GM19240 (cell line): Measurements from ENCODE around the gene LPIN1.

Source experiments
- DNase-seq: peaks from one replicate; pipeline ENCODE4 v3.0.0; 2011; ENCODE audit warnings: low spot score; ENCODE audit not compliant: insufficient read length

The LPIN1 gene

GRCh38 chr2:11762031-11762430 lies 15.6 kb downstream of the LPIN1 start:
- no peak for DNase-seq

DNA sequence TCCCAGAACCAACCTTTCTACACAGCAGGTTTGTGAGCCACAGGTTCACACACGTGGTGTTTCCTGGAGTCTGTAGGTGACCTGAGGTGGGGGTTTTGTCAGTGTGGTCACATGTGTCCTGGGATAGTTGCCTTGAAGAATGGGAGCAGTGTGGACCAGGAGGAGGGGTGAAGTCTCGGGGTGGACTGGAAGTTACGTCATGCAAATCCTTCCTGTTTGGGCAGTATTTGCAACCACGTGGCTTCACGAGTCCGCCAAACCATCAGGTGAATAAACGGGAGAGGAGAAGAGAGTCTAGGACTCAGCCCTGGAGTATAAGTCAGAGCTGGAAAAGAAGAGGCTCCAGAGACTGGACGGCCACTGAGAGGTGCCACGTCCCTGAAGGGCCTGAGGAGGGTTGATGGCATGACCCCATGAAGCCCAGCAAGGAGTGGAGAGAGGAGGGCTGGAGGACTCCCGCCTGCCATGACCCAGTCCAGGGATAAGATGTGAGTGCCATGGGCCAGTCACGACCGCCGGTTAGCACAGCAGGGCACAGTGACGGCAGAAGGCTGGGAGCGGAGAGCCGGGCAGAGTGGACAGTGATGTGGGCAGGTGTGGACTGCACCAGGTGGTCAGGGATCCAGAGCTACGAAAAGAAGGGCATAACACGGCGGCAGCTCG lies 16.5 kb downstream of the LPIN1 start:
- DNase-seq, result no peak

- DNase-seq, result no peak
These were observed 17.9 kb downstream of the LPIN1 start for GRCh38 chr2:11764359-11764758.

DNA sequence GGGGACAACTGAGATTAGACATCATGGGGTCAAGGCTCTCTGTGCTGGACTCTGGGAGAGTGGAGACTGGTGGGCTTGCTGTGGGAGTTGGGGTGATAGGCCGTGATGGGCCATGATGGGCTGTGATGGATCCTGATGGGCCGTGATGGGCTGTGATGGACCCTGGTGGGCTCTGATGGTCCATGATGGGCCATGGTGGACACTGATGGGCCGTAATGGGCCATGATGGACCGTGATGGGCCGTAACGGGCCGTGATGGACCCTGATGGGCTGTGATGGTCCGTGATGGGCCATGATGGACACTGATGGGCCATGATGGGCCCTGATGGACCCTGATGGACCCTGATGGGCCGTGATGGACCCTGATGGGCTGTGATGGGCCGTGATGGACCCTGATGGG lies 18.5 kb downstream of the LPIN1 start:
- DNase-seq, result no peak

DNA sequence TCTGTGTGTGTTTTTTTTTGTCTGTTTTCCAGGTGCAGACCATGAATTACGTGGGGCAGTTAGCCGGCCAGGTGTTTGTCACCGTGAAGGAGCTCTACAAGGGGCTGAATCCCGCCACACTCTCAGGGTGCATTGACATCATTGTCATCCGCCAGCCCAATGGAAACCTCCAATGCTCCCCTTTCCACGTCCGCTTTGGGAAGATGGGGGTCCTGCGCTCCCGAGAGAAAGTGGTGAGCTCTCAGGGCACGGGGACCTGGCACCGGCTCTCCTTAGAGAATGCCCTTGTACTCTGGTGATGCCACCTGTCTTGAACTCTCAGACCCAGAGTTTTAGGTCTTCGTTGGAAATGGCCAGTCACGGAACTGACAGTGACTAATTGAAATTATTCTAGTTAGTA lies 19.1 kb downstream of the LPIN1 start:
- no peak for DNase-seq

DNA sequence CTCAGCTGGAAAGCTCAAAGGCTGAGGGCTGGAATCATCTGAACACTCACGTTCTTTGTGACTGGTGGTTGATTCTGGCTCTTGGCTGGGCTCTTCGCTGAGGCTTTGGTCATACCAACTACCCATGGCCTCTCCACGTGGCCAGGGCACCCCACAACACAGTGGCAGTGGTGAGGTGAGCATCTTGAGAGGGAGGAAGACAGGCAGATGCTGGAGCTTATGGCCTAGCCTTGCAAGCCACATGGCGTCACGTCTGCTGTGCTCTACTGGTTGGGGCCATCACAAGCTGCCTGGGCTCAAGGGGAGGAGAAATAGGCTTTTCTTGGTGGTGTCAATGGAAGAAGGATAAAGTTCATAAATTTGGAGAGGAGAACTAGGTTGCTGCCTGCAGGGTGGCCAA lies 19.6 kb downstream of the LPIN1 start:
- DNase-seq, result no peak

GRCh38 chr2:11767779-11768178 lies 21.3 kb downstream of the LPIN1 start:
- DNase-seq, result no peak

DNA sequence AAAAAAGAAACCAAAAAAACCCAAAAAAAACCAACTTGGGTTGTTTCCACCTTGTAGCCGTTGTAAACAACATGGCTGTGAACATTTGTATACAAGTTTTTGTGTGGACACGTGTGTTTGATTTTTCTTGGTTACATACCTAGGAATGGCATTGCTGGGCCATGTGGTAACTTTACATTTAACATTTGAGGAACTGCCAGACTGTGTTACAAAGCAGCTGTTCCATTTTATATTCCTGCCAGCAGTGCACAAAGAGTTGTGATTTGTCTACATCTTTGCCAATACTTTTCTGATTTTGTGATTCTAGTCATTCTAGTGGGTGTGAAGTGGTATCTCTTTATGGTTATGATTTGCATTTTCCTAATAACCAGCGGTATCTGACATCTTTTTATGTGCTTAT lies 22.5 kb downstream of the LPIN1 start:
- no peak for DNase-seq

GRCh38 chr2:11769516-11769915 lies 23.1 kb downstream of the LPIN1 start:
- DNase-seq, result no peak

DNA sequence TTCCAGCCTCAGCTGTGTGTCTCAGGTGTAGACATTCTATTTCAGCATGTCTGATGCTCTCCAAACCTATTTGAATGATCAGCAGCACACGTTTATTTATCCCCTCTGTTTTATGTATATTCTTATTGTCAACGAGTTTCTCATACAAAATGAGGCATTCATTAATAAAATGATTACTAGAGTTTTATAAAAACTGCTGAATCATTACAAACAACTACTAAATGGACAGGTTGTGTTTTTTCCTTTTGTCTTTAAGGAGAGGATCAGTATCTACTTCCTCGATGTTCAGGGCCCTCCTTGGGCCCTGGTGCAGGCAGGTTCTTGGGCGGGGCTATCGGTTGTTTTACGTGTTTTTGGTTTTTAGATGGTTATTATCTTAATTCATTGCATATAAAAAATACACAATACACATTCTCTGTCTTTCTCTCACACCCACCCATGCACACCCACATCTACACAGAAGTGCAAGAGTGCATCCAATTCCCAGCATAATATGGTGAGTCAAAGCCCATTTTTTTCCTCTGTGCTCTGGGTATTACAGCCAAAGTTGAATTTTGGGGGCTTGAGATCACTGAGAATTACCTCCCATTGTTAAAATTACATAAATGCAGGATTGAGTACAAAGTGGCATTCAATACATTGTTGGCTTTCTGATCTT lies 24.2 kb downstream of the LPIN1 start:
- no peak for DNase-seq

DNA sequence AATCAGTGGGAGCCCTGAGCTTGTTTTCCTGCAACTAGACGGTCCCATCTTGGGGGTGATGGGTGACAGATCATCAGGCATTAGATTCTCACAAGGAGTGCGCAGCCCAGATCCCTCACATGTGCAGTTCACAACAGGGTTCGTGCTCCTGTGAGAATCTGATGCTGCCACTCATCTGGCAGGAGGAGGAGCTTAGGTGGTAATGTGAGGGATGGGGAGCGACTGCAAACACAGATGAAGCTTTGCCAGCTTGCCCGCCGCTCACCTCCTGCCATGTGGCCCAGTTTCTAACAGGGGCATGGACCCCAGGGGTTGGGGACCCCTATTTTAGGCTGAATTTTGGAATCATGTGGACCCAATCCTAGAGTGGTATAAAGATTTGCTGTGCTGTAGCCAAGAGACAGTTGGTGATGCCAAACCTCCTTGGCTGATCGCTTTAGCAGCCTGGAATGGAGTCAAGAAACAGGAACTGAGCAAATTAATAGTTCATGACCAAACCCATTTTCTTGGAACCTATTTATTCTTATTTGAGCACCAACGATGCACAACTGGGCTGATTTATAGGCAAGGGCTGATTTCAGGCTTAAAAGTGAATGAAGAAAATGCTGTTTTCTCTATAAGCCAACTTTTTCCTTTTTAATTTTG lies 25.7 kb downstream of the LPIN1 start:
- no peak for DNase-seq

DNA sequence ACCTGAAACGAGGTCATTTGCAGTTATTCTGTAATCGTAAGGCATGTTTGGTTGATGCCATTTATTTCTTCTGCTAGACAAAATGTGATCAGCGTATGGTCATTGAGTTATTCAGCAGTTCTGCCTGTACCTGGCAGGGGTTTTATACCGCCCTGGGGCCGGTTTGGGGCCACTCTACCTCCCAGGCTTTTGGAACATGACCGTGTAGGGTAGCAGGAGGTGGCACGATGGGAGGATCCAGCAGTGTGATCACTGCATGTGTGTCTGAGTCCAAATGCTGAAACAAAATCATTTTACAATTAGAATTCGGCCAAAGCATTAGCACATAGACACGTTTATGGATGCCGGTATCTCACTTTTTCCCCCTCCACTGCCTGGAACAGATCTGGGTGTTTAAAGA lies 26.7 kb downstream of the LPIN1 start:
- DNase-seq, result no peak

- no peak for DNase-seq
These were observed 27.5 kb downstream of the LPIN1 start for GRCh38 chr2:11773747-11774525.

DNA sequence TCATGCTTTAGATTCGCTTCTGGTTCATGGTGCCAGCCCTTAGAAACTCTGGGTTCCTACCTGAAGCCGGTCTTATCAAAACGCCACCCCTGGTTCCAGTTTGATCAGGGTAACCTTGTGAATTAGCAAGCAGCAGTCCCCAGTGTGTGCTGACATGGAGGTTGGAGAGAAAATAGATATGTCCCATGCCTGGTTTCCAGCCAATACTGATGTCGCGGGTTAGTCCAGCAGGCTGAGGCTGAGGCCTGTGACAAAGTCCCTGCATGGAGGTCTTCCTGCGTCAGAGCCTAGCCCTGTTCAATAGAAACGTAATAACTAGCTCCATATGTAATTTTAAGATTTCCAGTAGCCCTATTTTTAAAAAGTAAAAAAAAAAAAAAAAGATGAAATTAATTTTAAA lies 28.2 kb downstream of the LPIN1 start:
- no peak for DNase-seq

GRCh38 chr2:11775384-11775783 lies 29.0 kb downstream of the LPIN1 start:
- peak; percentile 66 for DNase-seq

DNA sequence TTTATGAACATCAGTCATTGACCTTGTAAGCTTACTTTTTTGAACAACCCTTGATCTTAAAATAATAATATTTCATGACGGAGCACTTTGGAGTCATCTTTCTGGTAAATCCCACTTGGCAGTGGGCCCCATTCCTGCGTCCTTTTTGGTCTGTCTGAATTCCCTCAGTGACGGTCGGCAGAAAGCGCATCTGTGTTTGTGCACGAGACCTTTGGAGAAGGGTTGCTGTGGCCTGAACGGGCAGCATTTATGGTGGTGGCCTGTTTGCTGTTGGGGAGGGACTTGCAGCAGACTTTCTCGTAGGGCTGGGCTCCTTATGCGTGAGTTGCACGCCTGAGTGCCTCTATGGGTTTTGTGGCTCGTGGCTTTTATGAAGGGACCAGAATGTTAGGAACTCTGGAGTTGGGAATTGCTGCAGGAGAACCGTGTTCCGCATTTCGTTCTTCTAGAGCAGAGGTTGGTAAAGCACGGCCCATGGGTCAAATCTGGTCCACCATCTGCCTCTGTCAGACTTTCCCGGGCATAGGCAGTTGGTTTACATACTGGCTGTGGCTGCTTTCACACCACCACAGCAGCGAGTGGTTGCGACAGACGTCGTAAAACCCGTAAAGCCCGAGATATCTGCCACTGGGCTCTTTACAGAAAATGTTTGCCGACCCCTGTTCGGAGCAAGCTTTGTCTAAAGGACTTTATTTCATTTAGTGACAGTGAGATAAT lies 30.8 kb downstream of the LPIN1 start:
- DNase-seq, result no peak

GRCh38 chr2:11777886-11778415 lies 31.5 kb downstream of the LPIN1 start:
- no peak for DNase-seq

- DNase-seq, result no peak
These were observed 32.0 kb downstream of the LPIN1 start for GRCh38 chr2:11778416-11778815.

- peak; percentile 83 for DNase-seq
These were observed 32.7 kb downstream of the LPIN1 start for GRCh38 chr2:11778923-11779757.

GRCh38 chr2:11781602-11782001 lies 35.2 kb downstream of the LPIN1 start:
- DNase-seq, result no peak
